Left colon (tissue), 2 donors: ENCODE results near the gene RFTN1. TPM values are rescaled to one million over a fixed set of nuclear protein-coding genes. Genes with fewer than 3 reads are reported as not detected.

ENCODE experiments used
- ATAC-seq: fragments of 200-7000 bp; cut with Tn5 transposase; one replicate; pipeline ENCODE4 v1.9.1; 2020; ENCODE audit warnings: mild to moderate bottlenecking, moderate library complexity
- DNase-seq, 2 donors: peaks; one replicate each; pipeline ENCODE4 v3.0.0-alpha.2; 2020
- intact Hi-C, 2 donors: fragments of 100-400 bp; cut with DNase I in 1 of 2; cut with micrococcal nuclease in 1 of 2; formaldehyde crosslinking; loops; one replicate each; pipeline versions ENCODE4 v1.11.2 to v1.14.0; 2022; cut with DNase I, micrococcal nuclease
- total RNA-seq, 2 donors: library from RNA; stranded (reverse); fragmentation: NEBNext Ultra II Directional; extraction: Animal tissue kit (Norgen Biotek cat#: 25700); gene quantifications; one replicate each; pipeline ENCODE4 v1.2.1, GENCODE V29; 2021
- donor health status: DM: no; HTN: no; CAD: no.
- donor health status: DM: yes; HTN: yes; CAD: no.

RFTN1 gene
- total RNA-seq, 2 donors from 2014 or later = 5.3 to 10.0 TPM

DNA sequence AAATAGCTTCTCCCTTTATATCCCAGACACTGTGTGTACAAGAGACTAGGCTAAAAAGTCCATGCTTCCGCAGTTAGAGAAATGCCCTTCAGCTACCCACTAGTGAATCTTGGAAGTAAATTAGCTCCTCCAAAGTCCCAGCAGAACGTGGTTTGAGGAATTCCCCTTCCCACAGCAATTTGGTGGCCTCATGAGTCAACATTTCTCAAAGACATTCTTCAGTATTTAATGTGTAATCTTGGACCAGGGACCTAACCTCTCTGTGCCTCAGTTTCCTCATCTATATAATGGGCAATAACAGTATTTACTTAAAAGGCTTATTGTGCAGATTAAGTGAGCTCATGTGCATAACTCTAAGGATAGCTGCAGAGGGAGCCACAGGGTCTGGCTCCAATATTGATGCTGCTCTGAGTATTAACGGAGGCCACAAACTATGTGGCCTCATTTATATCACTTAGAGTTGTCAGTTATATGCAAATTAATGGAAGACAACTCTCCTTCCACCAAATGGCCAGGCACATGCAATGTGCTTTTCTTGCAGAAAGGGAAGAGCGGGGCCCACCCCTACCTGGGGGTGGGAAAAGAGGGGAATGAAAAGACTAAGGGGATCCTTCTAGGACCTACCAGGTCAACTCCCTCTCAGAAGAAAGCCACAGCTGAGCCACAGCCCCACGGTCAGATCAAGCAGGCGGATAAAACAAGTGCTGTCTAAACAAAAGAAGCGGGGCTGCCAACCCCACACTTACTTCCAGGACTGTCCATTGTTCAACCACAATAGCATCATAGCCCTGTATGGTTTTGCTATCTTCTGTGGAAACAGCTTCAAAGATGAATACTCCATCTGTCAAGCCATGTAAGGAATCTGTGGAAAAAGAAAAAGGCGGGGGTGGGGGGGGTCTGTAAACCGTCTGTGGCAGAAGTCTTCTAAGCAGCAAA is 156.0 kb downstream of the RFTN1 start:
- DNase-seq (no peak), ATAC-seq (no peak)
- intact Hi-C loops = no loop called here

- ATAC-seq (no peak), DNase-seq (no peak)
- intact Hi-C loops = no loop called here
These were observed 157.7 kb downstream of the RFTN1 start for GRCh38 chr3:16355828-16356227.

DNA sequence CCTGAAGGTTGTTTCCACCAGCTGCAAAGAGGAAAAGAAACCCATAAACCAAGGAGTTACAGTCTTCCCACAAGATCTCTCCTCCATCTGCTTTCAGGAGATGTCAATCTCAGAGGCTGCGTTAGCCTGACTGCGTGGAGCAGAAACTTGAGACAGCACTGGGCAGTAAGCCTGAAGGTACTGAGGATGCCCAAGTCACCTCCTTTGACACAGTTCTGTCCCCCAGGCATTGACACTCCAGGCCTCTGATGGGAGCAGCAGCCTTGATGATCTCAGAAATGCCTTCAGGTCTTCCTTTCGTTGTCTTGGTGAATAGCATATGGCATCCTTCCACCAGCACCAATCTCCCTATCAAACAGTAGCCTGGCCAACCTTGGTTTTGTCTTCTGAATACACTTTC is 159.2 kb downstream of the RFTN1 start:
- intact Hi-C loops = no loop called here
- DNase-seq (no peak), ATAC-seq (no peak)

DNA sequence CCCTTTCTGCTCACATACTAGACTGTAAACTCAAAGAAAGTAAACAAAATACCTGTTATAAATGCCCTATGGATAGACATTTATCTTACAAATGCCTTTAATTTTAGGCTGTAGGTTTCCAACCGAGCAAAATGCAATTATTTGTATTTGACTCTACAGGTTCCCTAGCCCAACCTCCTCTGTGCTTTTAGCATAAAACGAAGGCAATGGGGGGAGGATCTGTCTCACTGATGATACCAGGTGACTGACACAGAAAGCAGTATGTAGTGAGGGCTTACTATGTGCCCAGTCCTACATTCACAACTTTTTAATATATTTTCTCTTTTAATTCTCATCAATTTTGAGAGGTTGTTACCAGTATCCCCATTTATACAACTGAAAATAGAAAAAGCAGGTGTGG is 161.1 kb downstream of the RFTN1 start:
- intact Hi-C loops = no loop called here

GRCh38 chr3:16350597-16351318 is 162.7 kb downstream of the RFTN1 start:
- intact Hi-C loops = no loop called here
- no peak for DNase-seq
- ATAC-seq = no peak

More for the DNA sequence above, 161.1 kb downstream of the RFTN1 start:
- no peak for ATAC-seq
- DNase-seq = no peak

DNA sequence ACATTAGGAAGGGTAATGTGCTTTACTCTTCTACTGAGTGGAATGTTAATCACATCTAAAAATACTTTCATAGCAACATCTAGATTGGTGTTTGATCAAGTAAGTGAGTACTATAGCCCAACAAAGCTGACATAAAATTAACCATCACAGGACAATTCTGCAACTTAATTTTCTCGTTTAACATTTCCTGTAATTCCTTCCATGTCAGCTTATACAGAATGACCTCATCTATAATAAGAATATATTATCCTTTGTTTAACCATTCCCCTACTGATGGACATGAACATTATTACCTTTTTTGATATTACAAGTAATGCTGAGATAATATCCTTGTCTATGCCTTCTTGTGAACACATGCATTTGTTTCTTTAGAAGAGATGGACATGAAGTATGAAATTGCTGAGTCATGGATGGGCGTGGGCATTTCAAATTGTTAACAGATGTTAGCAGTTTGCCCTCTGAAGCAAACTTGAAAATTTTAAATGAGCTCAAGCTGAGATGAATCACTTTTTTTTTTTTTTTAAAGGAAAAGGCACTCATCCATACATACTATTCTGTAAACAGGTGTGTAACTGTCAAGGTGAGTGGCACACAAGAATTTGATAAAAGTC is 163.4 kb downstream of the RFTN1 start:
- DNase-seq = no peak
- intact Hi-C loops = no loop called here
- peak; percentile 27 for ATAC-seq

GRCh38 chr3:16347548-16347947 is 166.0 kb downstream of the RFTN1 start:
- intact Hi-C loops = no loop called here
- ATAC-seq (no peak), DNase-seq (no peak)

- no peak for ATAC-seq
- DNase-seq = no peak
- intact Hi-C loops = no loop called here
These were observed 167.0 kb downstream of the RFTN1 start for GRCh38 chr3:16346413-16347081.

GRCh38 chr3:16343101-16343500 is 170.4 kb downstream of the RFTN1 start:
- ATAC-seq (no peak), DNase-seq (no peak)
- intact Hi-C loops = no loop called here

- DNase-seq (no peak), ATAC-seq (peak; percentile 16)
- intact Hi-C loops = no loop called here
These were observed 174.5 kb downstream of the RFTN1 start for GRCh38 chr3:16338999-16339398.

GRCh38 chr3:16337856-16338540 is 175.5 kb downstream of the RFTN1 start:
- intact Hi-C loops = no loop called here
- ATAC-seq = peak; percentile 47
- DNase-seq = peak in 1 of 2 donors; percentile 34

DNA sequence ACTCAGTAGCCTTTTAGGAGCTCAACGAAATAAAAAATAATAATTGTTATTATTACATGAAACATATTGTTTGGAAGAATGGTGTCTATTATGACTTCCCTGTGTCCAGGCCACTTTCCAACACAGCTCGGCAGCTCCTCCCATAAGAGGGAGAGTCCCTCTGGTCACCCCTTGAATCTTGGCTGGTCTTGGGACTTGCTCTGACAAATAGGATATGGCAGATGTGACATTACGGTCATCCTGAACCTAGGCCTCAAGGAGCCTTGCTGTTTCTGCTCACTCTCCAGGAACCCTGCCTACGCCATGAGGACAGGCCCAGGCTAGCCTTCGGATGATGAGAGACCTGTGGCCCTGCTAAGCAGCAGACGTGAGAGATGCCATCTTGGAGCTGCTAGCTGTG is 176.7 kb downstream of the RFTN1 start:
- DNase-seq (no peak), ATAC-seq (no peak)
- intact Hi-C loops = no loop called here

DNA sequence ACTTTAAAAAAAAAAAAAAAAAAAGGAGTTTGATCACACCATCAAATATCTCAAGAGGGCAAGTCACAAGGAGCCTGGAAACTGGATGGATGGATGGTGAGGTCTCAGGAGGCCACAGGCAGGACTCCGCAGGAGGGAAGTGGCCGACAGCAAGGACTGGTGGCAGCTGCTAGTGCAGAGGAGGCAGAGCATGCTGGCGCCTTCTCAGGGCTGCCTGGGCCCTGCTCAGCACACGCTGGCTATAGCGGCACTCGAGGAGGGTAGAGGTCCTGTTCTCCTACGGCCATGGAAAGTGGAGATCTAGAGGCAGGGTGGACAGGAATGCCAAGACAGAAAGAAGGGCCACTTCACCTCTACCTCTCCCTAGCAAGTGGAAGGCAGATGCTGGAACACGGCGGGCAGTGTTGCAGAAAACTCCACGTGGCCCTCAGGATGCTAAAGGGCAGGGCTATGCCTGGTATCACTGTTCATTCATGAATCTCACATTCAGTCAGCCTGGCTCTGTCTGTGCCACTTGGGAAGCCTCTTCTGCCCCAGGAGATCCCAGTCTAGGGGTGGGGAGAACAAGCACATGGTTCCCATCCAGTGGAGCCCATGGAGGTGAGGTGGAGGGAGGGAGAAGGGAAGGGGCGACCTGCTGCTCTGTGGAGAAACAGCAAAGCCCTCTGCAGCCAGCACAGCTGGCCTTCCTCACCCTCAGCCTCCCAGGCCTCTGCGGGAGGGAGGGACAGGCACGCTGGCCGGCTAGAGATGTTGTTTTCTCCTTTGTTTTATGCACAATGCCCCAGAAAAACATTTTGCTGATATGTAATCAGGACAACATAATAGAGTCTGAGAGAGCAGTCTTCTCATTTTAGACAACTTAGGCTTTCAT is 177.5 kb downstream of the RFTN1 start:
- ATAC-seq (no peak), DNase-seq (no peak)
- intact Hi-C loops = no loop called here

GRCh38 chr3:16335333-16335732 is 178.2 kb downstream of the RFTN1 start:
- intact Hi-C loops = no loop called here
- ATAC-seq (no peak), DNase-seq (no peak)

GRCh38 chr3:16334909-16335308 is 178.6 kb downstream of the RFTN1 start:
- DNase-seq (no peak), ATAC-seq (no peak)
- intact Hi-C loops = no loop called here

DNA sequence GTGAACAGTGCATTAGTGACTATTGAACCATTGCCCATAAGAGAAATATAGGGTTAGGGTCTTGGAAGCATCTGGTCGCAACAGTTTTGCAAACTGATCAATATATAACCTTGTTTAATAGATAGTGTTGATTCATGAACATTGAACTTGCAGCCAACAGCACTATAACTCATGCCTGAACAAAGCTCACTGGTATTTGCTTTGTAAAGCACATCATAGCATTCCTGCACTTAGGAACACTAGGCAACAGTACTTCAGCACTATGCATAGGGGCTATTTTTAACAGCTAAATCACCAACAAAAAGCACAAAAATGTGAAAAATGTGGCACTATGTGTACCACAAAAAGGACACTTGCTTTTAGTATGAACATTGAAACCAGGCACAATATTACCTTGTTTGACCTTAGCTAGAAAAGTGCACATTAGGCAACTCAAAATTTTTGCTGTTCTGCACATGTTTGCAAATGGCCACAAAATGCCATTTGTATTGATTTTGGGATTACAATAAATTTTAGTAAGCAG is 180.5 kb downstream of the RFTN1 start:
- ATAC-seq = no peak

DNA sequence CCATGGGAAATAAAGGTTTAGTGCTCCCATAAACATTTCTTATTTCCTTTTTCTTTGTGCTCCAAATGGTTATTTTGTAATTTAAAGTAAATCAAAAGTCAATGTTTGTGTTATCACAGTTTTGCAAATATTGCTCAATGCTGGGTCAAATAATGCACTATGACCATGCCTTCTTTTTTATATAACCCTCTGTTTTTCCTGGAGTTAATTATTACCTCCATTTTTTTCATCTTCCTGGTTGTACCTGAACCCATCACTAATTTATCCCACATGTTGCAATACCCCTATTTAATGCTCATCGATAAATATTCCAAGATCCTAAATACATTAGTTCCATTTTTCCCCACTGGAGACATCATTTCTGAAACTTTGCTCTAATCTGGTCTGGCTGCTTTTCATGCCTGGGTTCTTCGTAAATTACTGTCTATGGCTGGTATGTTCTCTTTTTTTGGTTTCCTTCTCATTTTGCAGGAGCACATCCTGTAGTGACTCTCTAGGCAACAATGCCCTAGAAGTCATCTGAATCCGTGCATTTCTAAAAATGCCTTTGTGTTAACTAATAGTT is 182.1 kb downstream of the RFTN1 start:
- intact Hi-C loops = no loop called here
- ATAC-seq (peak; percentile 59), DNase-seq (no peak)

More for the DNA sequence above, 180.5 kb downstream of the RFTN1 start:
- no peak for DNase-seq
- intact Hi-C loops = no loop called here
